ENCODE measurements around the gene UCP3. TPM values are rescaled to one million over a fixed set of nuclear protein-coding genes. Genes with fewer than 3 reads are reported as not detected.
A peak's percentile ranks its signal among the peaks of the same experiment; 100 is the strongest.
"Not testable (repeated sequence)": the region's sequence is repeated elsewhere in the genome, so short reads cannot be mapped to it uniquely, and the experiment has no call there.

The UCP3 gene
- total and polyA plus RNA-seq, 2 donors (not counting 1 experiment from before 2014, with no cell fraction given) = 8.9 to 11.0 TPM

DNA sequence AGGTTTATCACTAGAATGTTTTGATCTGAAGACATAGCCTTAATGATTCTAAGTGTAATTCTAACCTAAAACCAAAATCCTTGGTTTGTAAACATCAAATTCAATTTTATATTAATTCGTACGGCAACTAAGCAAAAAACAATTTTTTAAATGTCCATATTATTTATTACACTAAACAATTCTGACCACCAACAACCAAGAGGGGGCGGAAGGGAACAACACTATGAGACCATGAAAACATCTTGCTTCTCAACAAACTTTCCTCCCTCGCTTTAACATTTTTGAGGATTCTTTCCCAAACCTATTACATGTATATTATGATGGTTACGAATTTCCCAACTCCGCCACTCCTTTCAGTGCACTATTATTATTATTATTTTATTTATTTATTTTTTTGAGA, 19.7 kb downstream of the UCP3 start:
- Mint-ChIP-seq H3K27me3 (no peaks in the 10 kb centered on the region), H3K4me3 (no peak overlapping the region), H3K4me1 (peaks cover 45% of the 10 kb centered on the region), H3K27ac (no peak overlapping the region), H3K9me3 (ENCODE audit: insufficient read depth) (no peaks in the 10 kb centered on the region)
- TF ChIP-seq, protein P1, sequence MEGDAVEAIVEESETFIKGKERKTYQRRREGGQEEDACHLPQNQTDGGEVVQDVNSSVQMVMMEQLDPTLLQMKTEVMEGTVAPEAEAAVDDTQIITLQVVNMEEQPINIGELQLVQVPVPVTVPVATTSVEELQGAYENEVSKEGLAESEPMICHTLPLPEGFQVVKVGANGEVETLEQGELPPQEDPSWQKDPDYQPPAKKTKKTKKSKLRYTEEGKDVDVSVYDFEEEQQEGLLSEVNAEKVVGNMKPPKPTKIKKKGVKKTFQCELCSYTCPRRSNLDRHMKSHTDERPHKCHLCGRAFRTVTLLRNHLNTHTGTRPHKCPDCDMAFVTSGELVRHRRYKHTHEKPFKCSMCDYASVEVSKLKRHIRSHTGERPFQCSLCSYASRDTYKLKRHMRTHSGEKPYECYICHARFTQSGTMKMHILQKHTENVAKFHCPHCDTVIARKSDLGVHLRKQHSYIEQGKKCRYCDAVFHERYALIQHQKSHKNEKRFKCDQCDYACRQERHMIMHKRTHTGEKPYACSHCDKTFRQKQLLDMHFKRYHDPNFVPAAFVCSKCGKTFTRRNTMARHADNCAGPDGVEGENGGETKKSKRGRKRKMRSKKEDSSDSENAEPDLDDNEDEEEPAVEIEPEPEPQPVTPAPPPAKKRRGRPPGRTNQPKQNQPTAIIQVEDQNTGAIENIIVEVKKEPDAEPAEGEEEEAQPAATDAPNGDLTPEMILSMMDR (IDR thresholded peaks at IDR 0.05) = peak; percentile 22
- TF ChIP-seq EZH2 (IDR thresholded peaks at IDR 0.05; ENCODE audit: borderline replicate concordance, insufficient read depth, low read depth, low read length, poor library complexity, severe bottlenecking) = no peak
- WGBS (ENCODE audit: insufficient coverage) = 100% methylated on average over 2 of the region's 6 CpGs
- Histone ChIP-seq H3K27me3 (replicated peaks in 1 of 4; ENCODE audit: control extremely low read depth in 1 of 4, control insufficient read depth in 3 of 4, insufficient read depth in 4 of 4, low read length in 3 of 4) (no peaks in the 10 kb centered on the region), H3K4me3 (ENCODE audit: control extremely low read depth in 1 of 5, extremely low read depth in 1 of 5, insufficient read depth in 1 of 5, low read depth in 2 of 5, low read length in 4 of 5) (no peak overlapping the region), H2AFZ (ENCODE audit: insufficient read depth, low read depth, low read length, poor library complexity, severe bottlenecking) (no peak overlapping the region), H3K79me2 (ENCODE audit: control insufficient read depth, insufficient read depth, low read length) (peaks cover 11% of the 10 kb centered on the region), H3K4me2 (replicated peaks; ENCODE audit: low read depth, low read length, poor library complexity, severe bottlenecking) (no peak overlapping the region), H3K4me1 (ENCODE audit: control insufficient read depth in 2 of 2, insufficient read depth in 2 of 2, low read length in 2 of 2) (peaks cover 38 to 51% of the 10 kb centered on the region in 2 donors), H3K36me3 (replicated peaks in 1 of 2; ENCODE audit: control extremely low read depth in 1 of 2, control insufficient read depth in 1 of 2, extremely low read depth in 1 of 2, insufficient read depth in 2 of 2, low read length in 1 of 2) (no peaks in the 10 kb centered on the region), H3K27ac (ENCODE audit: low read length in 2 of 2) (no peak overlapping the region), H3K9ac (ENCODE audit: low read length) (no peak overlapping the region), H4K20me1 (ENCODE audit: control insufficient read depth, insufficient read depth, low read length, poor library complexity, severe bottlenecking) (no peaks in the 10 kb centered on the region), H3K9me3 (ENCODE audit: control extremely low read depth in 1 of 3, control insufficient read depth in 2 of 3, insufficient read depth in 1 of 3, low read length in 2 of 3) (peaks cover 0 to 4% (median 0%) of the 10 kb centered on the region in 3 donors)
- intact Hi-C loops (cut with micrococcal nuclease) = no loop called here
- POLR2A ChIA-PET = no interaction called here
- DNase-seq = peak; percentile 45
- CTCF ChIA-PET = interaction anchor here (0.6 to 2.2 kb wide), 7 partner anchors 9 to 100 kb away, joined by 3 to 6 read pairs (median 3); no protein-coding TSS in a partner anchor
- no peak for ATAC-seq (ENCODE audit: low read depth)

DNA sequence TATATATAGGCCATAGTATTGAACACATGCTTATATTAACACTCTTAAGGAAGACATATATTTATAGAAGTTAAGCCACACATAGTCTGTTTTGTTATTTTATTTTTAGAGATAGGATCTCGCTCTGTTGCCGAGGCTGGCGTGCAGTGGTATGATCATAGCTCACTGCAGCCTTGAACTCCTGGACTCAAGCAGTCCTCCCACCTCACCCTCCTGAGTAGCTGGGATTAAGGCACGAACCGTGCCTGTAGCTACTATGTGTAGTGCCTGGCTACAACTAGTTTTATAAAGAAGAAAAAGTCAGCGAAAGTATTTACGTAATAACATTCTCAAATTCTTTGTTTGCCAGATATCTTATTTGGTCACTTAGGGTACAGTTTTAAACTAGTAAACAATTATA, 20.7 kb downstream of the UCP3 start:
- no peak overlapping the region for H3K9ac ChIP-seq (ENCODE audit: low read length)
- Mint-ChIP-seq H3K27me3 (no peaks in the 10 kb centered on the region), H3K9me3 (ENCODE audit: insufficient read depth) (no peaks in the 10 kb centered on the region), H3K27ac (no peak overlapping the region), H3K4me3 (no peak overlapping the region), H3K4me1 (peaks cover 47% of the 10 kb centered on the region)
- no peak overlapping the region for H3K4me2 ChIP-seq (replicated peaks; ENCODE audit: low read depth, low read length, poor library complexity, severe bottlenecking)
- no peaks in the 10 kb centered on the region for H4K20me1 ChIP-seq (ENCODE audit: control insufficient read depth, insufficient read depth, low read length, poor library complexity, severe bottlenecking)
- DNase-seq (no peak), ATAC-seq (ENCODE audit: low read depth) (no peak)
- no peak overlapping the region for H3K4me3 ChIP-seq (ENCODE audit: control extremely low read depth in 1 of 5, extremely low read depth in 1 of 5, insufficient read depth in 1 of 5, low read depth in 2 of 5, low read length in 4 of 5)
- peaks cover 8% of the 10 kb centered on the region for H3K79me2 ChIP-seq (ENCODE audit: control insufficient read depth, insufficient read depth, low read length)
- WGBS (ENCODE audit: insufficient coverage) = no CpG with 5 or more reads among the region's 7 CpGs
- H3K4me1 ChIP-seq (ENCODE audit: control insufficient read depth in 2 of 2, insufficient read depth in 2 of 2, low read length in 2 of 2) = peaks cover 37 to 51% of the 10 kb centered on the region in 2 donors
- no peak overlapping the region for H2AFZ ChIP-seq (ENCODE audit: insufficient read depth, low read depth, low read length, poor library complexity, severe bottlenecking)
- H3K36me3 ChIP-seq (replicated peaks in 1 of 2; ENCODE audit: control extremely low read depth in 1 of 2, control insufficient read depth in 1 of 2, extremely low read depth in 1 of 2, insufficient read depth in 2 of 2, low read length in 1 of 2) = no peaks in the 10 kb centered on the region
- TF ChIP-seq EZH2 (IDR thresholded peaks at IDR 0.05; ENCODE audit: borderline replicate concordance, insufficient read depth, low read depth, low read length, poor library complexity, severe bottlenecking) = no peak
- TF ChIP-seq, protein P1 (IDR thresholded peaks at IDR 0.05) = no peak
- H3K9me3 ChIP-seq (ENCODE audit: control extremely low read depth in 1 of 3, control insufficient read depth in 2 of 3, insufficient read depth in 1 of 3, low read length in 2 of 3) = peaks cover 0 to under 1% (median 0%) of the 10 kb centered on the region in 3 donors
- H3K27me3 ChIP-seq (replicated peaks in 1 of 4; ENCODE audit: control extremely low read depth in 1 of 4, control insufficient read depth in 3 of 4, insufficient read depth in 4 of 4, low read length in 3 of 4) = no peaks in the 10 kb centered on the region
- POLR2A ChIA-PET = no interaction called here
- no peak overlapping the region for H3K27ac ChIP-seq (ENCODE audit: low read length in 2 of 2)
- intact Hi-C loops (cut with micrococcal nuclease) = no loop called here
- CTCF ChIA-PET = interaction anchor here (1.1 to 1.5 kb wide), 3 partner anchors 8 to 25 kb away, joined by 3 to 5 read pairs (median 3); no protein-coding TSS in a partner anchor

DNA sequence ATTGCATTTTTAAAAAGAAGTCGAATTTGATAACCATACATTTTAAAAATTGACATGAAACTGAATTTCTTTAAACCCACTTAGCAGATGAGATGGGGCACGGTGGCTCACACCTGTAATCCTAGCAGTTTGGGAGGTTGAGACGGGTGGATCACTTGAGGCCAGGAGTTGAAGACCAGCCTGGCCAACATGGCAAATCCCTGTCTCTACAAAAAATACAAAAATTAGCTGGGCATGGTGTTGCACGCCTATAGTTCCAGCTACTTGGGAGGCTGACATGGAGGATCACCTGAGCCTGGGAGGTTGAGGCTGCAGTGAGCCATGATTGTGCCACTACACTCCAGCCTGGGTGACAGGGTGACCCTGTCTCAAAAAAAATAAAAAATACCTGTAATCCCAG, 23.2 kb downstream of the UCP3 start:
- H3K4me3 ChIP-seq (ENCODE audit: control extremely low read depth in 1 of 5, extremely low read depth in 1 of 5, insufficient read depth in 1 of 5, low read depth in 2 of 5, low read length in 4 of 5); H3K9me3 ChIP-seq (ENCODE audit: control extremely low read depth in 1 of 3, control insufficient read depth in 2 of 3, insufficient read depth in 1 of 3, low read length in 2 of 3); intact Hi-C loops (cut with micrococcal nuclease); H3K27ac ChIP-seq (ENCODE audit: low read length in 2 of 2); H3K9me3 Mint-ChIP-seq (ENCODE audit: insufficient read depth); H3K4me2 ChIP-seq (replicated peaks; ENCODE audit: low read depth, low read length, poor library complexity, severe bottlenecking); H3K27ac Mint-ChIP-seq; H3K9ac ChIP-seq (ENCODE audit: low read length); DNase-seq; ATAC-seq (ENCODE audit: low read depth); H3K27me3 Mint-ChIP-seq; H2AFZ ChIP-seq (ENCODE audit: insufficient read depth, low read depth, low read length, poor library complexity, severe bottlenecking); H3K27me3 ChIP-seq (replicated peaks in 1 of 4; ENCODE audit: control extremely low read depth in 1 of 4, control insufficient read depth in 3 of 4, insufficient read depth in 4 of 4, low read length in 3 of 4); H3K4me3 Mint-ChIP-seq: not testable (repeated sequence)
- Histone ChIP-seq H3K79me2 (ENCODE audit: control insufficient read depth, insufficient read depth, low read length) (peaks cover 28% of the 10 kb centered on the region), H4K20me1 (ENCODE audit: control insufficient read depth, insufficient read depth, low read length, poor library complexity, severe bottlenecking) (peaks cover 20% of the 10 kb centered on the region), H3K36me3 (replicated peaks in 1 of 2; ENCODE audit: control extremely low read depth in 1 of 2, control insufficient read depth in 1 of 2, extremely low read depth in 1 of 2, insufficient read depth in 2 of 2, low read length in 1 of 2) (peaks cover 5 to 11% of the 10 kb centered on the region in 2 experiments), H3K4me1 (ENCODE audit: control insufficient read depth in 2 of 2, insufficient read depth in 2 of 2, low read length in 2 of 2) (peaks cover 20 to 36% of the 10 kb centered on the region in 2 donors)
- 100% methylated on average over 3 of the region's 4 CpGs for WGBS (ENCODE audit: insufficient coverage)
- peaks cover 37% of the 10 kb centered on the region for H3K4me1 Mint-ChIP-seq
- ChIA-PET POLR2A (interaction anchor here (8.8 kb wide), 1 partner anchor 15 kb away, joined by 155 read pairs; no protein-coding TSS in a partner anchor), CTCF (interaction anchor here (2.3 kb wide), 1 partner anchor 12 kb away, joined by 6 read pairs; no protein-coding TSS in a partner anchor)

Measured in B cell (primary cell).